Stimulated activated naive B cell treated with anti-CD40 and anti-IgM and Interleukin-4, amounts not matched to agents 10 μg/mL and 1 μg/mL and 100 μg/mL, for 72 hours (primary cell): Measurements from ENCODE around the gene CLN5.
"Not testable (repeated sequence)": the region's sequence is repeated elsewhere in the genome, so short reads cannot be mapped to it uniquely, and the experiment has no call there.

Experiments used
- ATAC-seq, 2 donors: fragments of 150-1000 bp; cut with Tn5 transposase; replicated peaks; 2 replicates each; pipeline ENCODE4 v1.10.0; 2021; ENCODE audit warnings: moderate library complexity in 1 of 2
- DNase-seq: peaks from one replicate; pipeline ENCODE4 v3.0.0; 2021
- H3K27ac Mint-ChIP-seq: one replicate; pipeline ENCODE4 v1.8.0; 2022; ENCODE audit warnings: mild to moderate bottlenecking, mixed read lengths
- H3K27me3 Mint-ChIP-seq, 2 donors: one replicate each; pipeline ENCODE4 v1.8.0; 2022; ENCODE audit warnings: mixed read lengths in 2 of 2
- H3K36me3 Mint-ChIP-seq, 2 donors: one replicate each; pipeline ENCODE4 v1.8.0; 2022; ENCODE audit warnings: mixed read lengths in 2 of 2, mild to moderate bottlenecking in 1 of 2
- H3K4me1 Mint-ChIP-seq, 2 donors: one replicate each; pipeline ENCODE4 v1.8.0; 2022; ENCODE audit warnings: mixed read lengths in 2 of 2, mild to moderate bottlenecking in 1 of 2
- H3K4me3 Mint-ChIP-seq, 2 donors: one replicate each; pipeline ENCODE4 v1.8.0; 2022; ENCODE audit warnings: mild to moderate bottlenecking in 2 of 2, mixed read lengths in 2 of 2, moderate library complexity in 1 of 2
- H3K9me3 Mint-ChIP-seq, 2 donors: one replicate each; pipeline ENCODE4 v1.8.0; 2022; ENCODE audit warnings: mixed read lengths in 2 of 2, mild to moderate bottlenecking in 1 of 2

Gene CLN5

GRCh38 chr13:76991796-76992547, at the start of gene CLN5:
Gene CLN5, plus strand, starts transcription at chr13:76992081. Its CDS starts 18 bp downstream, at chr13:76992099.
- Mint-ChIP-seq H3K27ac (peak within 1 kb of the TSS; percentile 98), H3K36me3 (peaks cover 15 to 27% of the 10 kb centered on the region in 2 donors), H3K4me1 (peaks cover 13 to 36% of the 10 kb centered on the region in 2 donors), H3K4me3 (peak within 1 kb of the TSS; percentile 94 to 99), H3K27me3 (no peaks in the 10 kb centered on the region), H3K9me3 (no peaks in the 10 kb centered on the region)
- DNase-seq, result peak; percentile 95
- peak; percentile 95 to 96 for ATAC-seq

- ATAC-seq, result no peak
- DNase-seq, result no peak
- Mint-ChIP-seq H3K27me3 (peaks cover 0 to 4% of the 10 kb centered on the region in 2 donors), H3K4me3 (no peak overlapping the region), H3K9me3 (peaks cover 2 to 7% of the 10 kb centered on the region in 2 donors), H3K36me3 (no peaks in the 10 kb centered on the region), H3K4me1 (peaks cover 0 to 2% of the 10 kb centered on the region in 2 donors), H3K27ac (no peak overlapping the region)
These were observed 49.5 kb upstream of the CLN5 start for GRCh38 chr13:76942363-76942762.

- DNase-seq (no peak), ATAC-seq (no peak)
- peaks cover 0 to 4% of the 10 kb centered on the region in 2 donors for H3K27me3 Mint-ChIP-seq
- no peaks in the 10 kb centered on the region for H3K36me3 Mint-ChIP-seq
- no peak overlapping the region for H3K4me3 Mint-ChIP-seq
- peaks cover 2 to 7% of the 10 kb centered on the region in 2 donors for H3K9me3 Mint-ChIP-seq
- H3K4me1 Mint-ChIP-seq, result peaks cover 0 to 2% of the 10 kb centered on the region in 2 donors
- H3K27ac Mint-ChIP-seq, result no peak overlapping the region
These were observed 48.2 kb upstream of the CLN5 start for GRCh38 chr13:76943646-76944045.

DNA sequence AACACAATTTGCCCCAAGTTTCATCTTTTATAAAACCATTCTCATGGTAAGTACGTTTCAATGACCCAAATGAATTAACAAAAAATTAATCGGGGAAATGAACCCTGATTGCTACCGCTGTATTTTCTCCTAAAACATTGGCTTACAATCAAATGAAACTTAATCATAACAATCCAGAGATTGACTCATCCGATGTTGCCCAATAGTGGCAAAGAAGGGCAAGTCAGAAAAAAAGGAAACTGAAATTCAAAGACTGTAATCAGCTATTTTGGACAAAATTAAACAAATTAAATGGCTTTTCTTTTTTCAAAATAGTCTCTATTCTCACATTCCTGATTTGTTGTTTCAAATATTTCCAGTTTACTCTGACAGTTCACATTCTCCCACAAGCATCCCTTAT, 47.4 kb upstream of the CLN5 start:
- H3K36me3 Mint-ChIP-seq, result no peaks in the 10 kb centered on the region
- peaks cover 2 to 7% of the 10 kb centered on the region in 2 donors for H3K9me3 Mint-ChIP-seq
- H3K27ac Mint-ChIP-seq, result no peak overlapping the region
- no peak overlapping the region for H3K4me3 Mint-ChIP-seq
- H3K27me3 Mint-ChIP-seq, result peaks cover 0 to 4% of the 10 kb centered on the region in 2 donors
- DNase-seq, result no peak
- peaks cover 0 to 2% of the 10 kb centered on the region in 2 donors for H3K4me1 Mint-ChIP-seq
- ATAC-seq, result no peak

- Mint-ChIP-seq H3K27ac (no peak within 1 kb of the TSS), H3K27me3 (peaks cover 5 to 25% of the 10 kb centered on the region in 2 donors)
These were observed 43.7 kb upstream of the CLN5 start, which contains the start of gene ACOD1 for GRCh38 chr13:76948149-76948548. Gene ACOD1, plus strand, starts transcription at chr13:76948511. Its CDS starts 48 bp downstream, at chr13:76948559.

DNA sequence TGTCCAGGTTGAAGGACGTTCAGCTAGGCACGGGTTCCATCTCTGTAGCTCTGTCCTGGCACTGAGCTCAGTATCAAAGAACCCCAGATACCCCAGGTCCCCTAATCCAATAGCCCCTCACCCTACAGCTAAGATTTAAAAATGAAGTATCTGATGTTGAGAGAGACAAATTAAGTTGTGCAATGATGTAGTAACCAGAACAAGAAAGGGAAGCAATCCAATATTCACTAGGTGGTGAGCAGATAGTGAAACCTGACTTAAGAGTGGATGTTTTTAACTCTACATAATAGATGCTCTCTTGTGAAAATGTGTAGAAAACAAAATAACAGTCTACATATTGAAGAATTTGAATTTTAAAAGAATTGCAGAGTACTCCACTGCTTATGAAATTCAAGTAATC, 41.8 kb upstream of the CLN5 start:
- peaks cover 2 to 7% of the 10 kb centered on the region in 2 donors for H3K9me3 Mint-ChIP-seq
- ATAC-seq, result no peak
- no peak for DNase-seq
- no peak overlapping the region for H3K27ac Mint-ChIP-seq
- H3K27me3 Mint-ChIP-seq, result peaks cover 5 to 25% of the 10 kb centered on the region in 2 donors
- H3K36me3 Mint-ChIP-seq, result no peaks in the 10 kb centered on the region
- no peaks in the 10 kb centered on the region for H3K4me1 Mint-ChIP-seq
- no peak overlapping the region for H3K4me3 Mint-ChIP-seq

More at GRCh38 chr13:76948149-76948548, 43.7 kb upstream of the CLN5 start, which contains the start of gene ACOD1:
- no peak for ATAC-seq
- DNase-seq, result no peak
- Mint-ChIP-seq H3K9me3 (peaks cover 2 to 7% of the 10 kb centered on the region in 2 donors), H3K4me3 (no peak within 1 kb of the TSS), H3K4me1 (no peaks in the 10 kb centered on the region), H3K36me3 (no peaks in the 10 kb centered on the region)

DNA sequence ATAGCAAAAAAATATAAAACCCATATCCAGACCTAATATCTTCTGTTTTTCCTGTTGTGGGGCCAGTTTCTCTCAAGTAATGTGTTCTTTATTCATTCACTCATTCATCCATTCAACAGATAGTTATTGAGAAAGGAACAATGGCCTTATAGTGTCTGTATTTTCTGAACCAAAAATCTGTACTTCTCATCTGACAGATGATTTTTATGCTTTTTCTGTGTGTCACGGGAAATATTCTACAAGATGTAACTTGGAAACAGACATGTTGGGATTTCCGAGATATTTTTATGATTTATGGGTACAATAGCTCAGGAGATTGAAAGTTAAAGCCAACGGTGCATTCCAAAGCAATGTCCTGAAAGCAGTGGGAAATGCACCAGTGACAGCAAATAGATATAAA, 37.9 kb upstream of the CLN5 start:
- peaks cover 9 to 35% of the 10 kb centered on the region in 2 donors for H3K27me3 Mint-ChIP-seq
- DNase-seq, result no peak
- H3K4me1 Mint-ChIP-seq, result no peaks in the 10 kb centered on the region
- no peaks in the 10 kb centered on the region for H3K36me3 Mint-ChIP-seq
- no peak for ATAC-seq
- H3K9me3 Mint-ChIP-seq, result peaks cover 0 to 5% of the 10 kb centered on the region in 2 donors
- H3K4me3 Mint-ChIP-seq, result no peak overlapping the region
- no peak overlapping the region for H3K27ac Mint-ChIP-seq

DNA sequence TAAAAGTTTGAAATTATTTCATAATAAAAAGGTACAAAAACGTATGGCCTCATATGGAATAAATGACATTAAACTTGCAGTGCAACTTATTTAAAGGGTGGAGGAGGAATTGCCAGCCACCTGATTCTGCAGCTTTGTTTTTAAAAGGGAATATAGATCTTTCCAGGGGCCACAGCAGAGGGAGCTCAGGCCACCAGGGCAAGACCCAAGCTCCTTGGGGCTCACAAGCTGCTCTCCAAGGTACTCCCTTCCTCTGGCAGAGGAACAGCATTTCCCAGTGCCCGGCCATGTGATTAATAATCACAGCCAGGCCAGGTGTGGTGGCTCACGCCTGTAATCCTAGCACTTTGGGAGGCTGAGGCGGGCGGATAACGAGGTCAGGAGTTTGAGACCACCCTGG, 37.3 kb upstream of the CLN5 start:
- DNase-seq (no peak), ATAC-seq (no peak)
- no peak overlapping the region for H3K4me3 Mint-ChIP-seq
- H3K4me1 Mint-ChIP-seq, result no peaks in the 10 kb centered on the region
- no peak overlapping the region for H3K27ac Mint-ChIP-seq
- no peaks in the 10 kb centered on the region for H3K36me3 Mint-ChIP-seq
- peaks cover 9 to 35% of the 10 kb centered on the region in 2 donors for H3K27me3 Mint-ChIP-seq
- peaks cover 0 to 7% of the 10 kb centered on the region in 2 donors for H3K9me3 Mint-ChIP-seq

GRCh38 chr13:76955193-76955592, 36.7 kb upstream of the CLN5 start:
- H3K9me3 Mint-ChIP-seq, result peaks cover under 1 to 8% of the 10 kb centered on the region in 2 donors
- DNase-seq, result no peak
- no peak for ATAC-seq
- H3K4me1 Mint-ChIP-seq, result no peaks in the 10 kb centered on the region
- no peak overlapping the region for H3K27ac Mint-ChIP-seq
- peaks cover 0 to 1% of the 10 kb centered on the region in 2 donors for H3K36me3 Mint-ChIP-seq
- peaks cover 9 to 30% of the 10 kb centered on the region in 2 donors for H3K27me3 Mint-ChIP-seq
- no peak overlapping the region for H3K4me3 Mint-ChIP-seq

- peaks cover 0 to 6% of the 10 kb centered on the region in 2 donors for H3K36me3 Mint-ChIP-seq
- DNase-seq (no peak), ATAC-seq (no peak)
- peaks cover 7 to 28% of the 10 kb centered on the region in 2 donors for H3K27me3 Mint-ChIP-seq
- no peaks in the 10 kb centered on the region for H3K4me1 Mint-ChIP-seq
- no peak overlapping the region for H3K4me3 Mint-ChIP-seq
- no peak overlapping the region for H3K27ac Mint-ChIP-seq
- peaks cover 5 to 12% of the 10 kb centered on the region in 2 donors for H3K9me3 Mint-ChIP-seq
These were observed 36.2 kb upstream of the CLN5 start for GRCh38 chr13:76955661-76956060.

GRCh38 chr13:76958841-76959432, 32.9 kb upstream of the CLN5 start:
- no peak for ATAC-seq
- Mint-ChIP-seq H3K36me3 (peaks cover 0 to 11% of the 10 kb centered on the region in 2 donors), H3K4me1 (no peaks in the 10 kb centered on the region), H3K27me3 (peaks cover 4 to 10% of the 10 kb centered on the region in 2 donors), H3K4me3 (no peak overlapping the region), H3K27ac (no peak overlapping the region), H3K9me3 (peaks cover 13 to 19% of the 10 kb centered on the region in 2 donors)
- no peak for DNase-seq

DNA sequence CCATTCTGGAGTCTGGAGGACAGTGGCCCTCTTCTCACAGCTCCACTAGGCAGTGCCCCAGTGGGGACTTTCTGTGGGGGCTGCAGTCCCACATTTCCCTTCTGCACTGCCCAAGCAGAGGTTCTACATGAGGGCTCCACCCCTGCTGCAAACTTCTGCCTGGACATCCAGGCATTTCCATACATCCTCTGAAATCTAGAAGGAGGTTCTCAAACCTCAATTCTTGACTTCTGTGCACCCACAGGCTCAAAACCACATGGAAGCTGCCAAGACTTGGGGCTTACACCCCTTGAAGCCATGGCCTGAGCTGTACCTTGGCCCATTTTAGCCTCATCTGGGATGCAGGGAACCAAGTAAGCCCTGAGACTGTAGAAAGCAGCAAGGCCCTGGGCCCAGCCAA, 32.1 kb upstream of the CLN5 start:
- H3K36me3 Mint-ChIP-seq, result peaks cover 0 to 11% of the 10 kb centered on the region in 2 donors

DNA sequence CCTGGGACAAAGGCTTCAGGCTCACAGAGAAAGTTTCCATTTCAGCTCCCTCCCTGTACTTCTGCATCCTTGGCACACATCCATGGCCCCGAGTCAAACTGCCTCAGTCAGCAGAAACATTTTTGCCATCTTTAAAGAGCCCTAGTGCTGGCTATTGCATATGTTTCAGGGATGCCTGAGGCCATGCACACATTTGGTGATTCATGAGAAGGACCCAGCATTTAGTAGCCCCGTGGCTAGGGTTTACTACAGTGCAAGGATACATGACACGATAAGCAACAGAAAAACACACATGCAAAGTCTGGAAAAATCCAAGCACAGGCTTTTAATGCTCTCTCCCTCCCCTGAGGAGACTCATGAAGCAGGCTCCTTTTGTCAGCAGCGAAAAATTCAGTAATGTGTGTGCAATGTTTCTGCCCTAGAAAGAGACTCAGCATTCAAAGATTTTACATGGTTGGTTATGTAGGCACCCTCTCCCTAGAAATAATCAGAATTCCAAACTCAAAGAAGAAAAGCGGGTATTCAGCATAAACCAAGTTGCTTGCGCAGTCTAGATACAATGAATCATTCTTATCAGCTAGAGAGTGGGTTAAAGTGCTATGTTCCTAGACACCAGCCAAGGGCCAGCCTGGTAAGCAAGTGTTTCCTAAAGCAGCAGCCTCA, 26.0 kb upstream of the CLN5 start:
- H3K36me3 Mint-ChIP-seq, result peaks cover 0 to 4% of the 10 kb centered on the region in 2 donors
- no peaks in the 10 kb centered on the region for H3K4me1 Mint-ChIP-seq
- peaks cover 10 to 26% of the 10 kb centered on the region in 2 donors for H3K27me3 Mint-ChIP-seq
- no peak overlapping the region for H3K27ac Mint-ChIP-seq
- H3K9me3 Mint-ChIP-seq, result peaks cover 4 to 5% of the 10 kb centered on the region in 2 donors
- DNase-seq (no peak), ATAC-seq (no peak)
- no peak overlapping the region for H3K4me3 Mint-ChIP-seq

More for the DNA sequence above, 32.1 kb upstream of the CLN5 start:
- H3K9me3 Mint-ChIP-seq, result peaks cover 13 to 19% of the 10 kb centered on the region in 2 donors
- H3K4me1 Mint-ChIP-seq, ATAC-seq, DNase-seq, H3K27me3 Mint-ChIP-seq, H3K27ac Mint-ChIP-seq, H3K4me3 Mint-ChIP-seq: not testable (repeated sequence)

DNA sequence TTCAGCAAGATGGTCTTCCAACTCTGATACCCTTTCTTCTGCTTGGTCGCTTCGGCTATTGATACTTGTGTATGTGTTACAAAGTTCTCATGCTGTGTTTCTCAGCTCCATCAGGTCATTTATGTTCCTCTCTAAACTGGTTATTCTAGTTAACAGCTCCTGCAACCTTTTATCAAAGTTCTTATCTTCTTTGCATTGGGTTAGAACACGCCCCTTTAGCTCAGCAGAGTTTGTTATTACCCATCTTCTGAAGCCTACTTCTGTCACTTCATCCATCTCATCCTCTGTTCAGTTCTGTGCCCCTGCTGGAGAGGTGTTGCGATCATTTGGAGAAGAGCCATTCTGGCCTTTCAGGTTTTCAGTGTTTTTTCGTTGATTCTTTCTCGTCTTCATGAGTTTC, 24.9 kb upstream of the CLN5 start:
- H3K27ac Mint-ChIP-seq, result no peak overlapping the region

More for the DNA sequence above, 24.9 kb upstream of the CLN5 start:
- Mint-ChIP-seq H3K4me3 (no peak overlapping the region), H3K9me3 (no peaks in the 10 kb centered on the region), H3K36me3 (no peaks in the 10 kb centered on the region), H3K27me3 (peaks cover 18 to 35% of the 10 kb centered on the region in 2 donors), H3K4me1 (peaks cover 0 to 2% of the 10 kb centered on the region in 2 donors)
- ATAC-seq (no peak), DNase-seq (no peak)
